Middle frontal gyrus (tissue), 1 donor: ENCODE results near the gene TAX1BP3.
"Not testable (repeated sequence)": the region's sequence is repeated elsewhere in the genome, so short reads cannot be mapped to it uniquely, and the experiment has no call there.

ENCODE experiments used
- DNase-seq: peaks from one replicate; pipeline ENCODE4 v3.0.0-alpha.2; 2015; ENCODE audit warnings: low spot score; ENCODE audit errors: extremely low spot score

TAX1BP3 gene, protein sequence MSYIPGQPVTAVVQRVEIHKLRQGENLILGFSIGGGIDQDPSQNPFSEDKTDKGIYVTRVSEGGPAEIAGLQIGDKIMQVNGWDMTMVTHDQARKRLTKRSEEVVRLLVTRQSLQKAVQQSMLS

GRCh38 chr17:3668279-3669084, at the start of gene TAX1BP3, which contains the start of gene EMC6:
TAX1BP3 (minus strand) TSS chr17:3668578; CDS start chr17:3668526, 52 bp downstream.
EMC6 (plus strand) TSS chr17:3668812; CDS start chr17:3669147, 335 bp downstream.
- DNase-seq = peak; percentile 95

DNA sequence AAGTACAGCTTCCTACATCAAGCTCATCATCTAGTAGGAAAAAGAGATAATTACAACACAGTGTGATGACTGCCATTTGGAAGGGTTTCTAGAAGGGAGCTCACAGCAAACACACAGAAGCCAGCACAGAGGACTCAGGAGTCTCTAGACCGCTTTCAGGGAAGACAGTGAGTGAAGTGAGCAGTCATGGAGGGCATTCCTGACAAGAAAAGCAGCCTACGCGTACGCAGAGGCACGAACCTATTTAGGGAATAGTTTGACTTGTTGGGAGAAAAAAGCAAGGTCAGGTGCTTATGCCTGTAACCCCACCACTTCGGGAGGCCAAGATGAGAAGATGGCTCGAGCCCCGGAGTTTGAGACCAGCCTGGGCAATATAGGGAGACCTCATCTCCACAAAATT, 46.9 kb upstream of the TAX1BP3 start:
- DNase-seq = no peak

DNA sequence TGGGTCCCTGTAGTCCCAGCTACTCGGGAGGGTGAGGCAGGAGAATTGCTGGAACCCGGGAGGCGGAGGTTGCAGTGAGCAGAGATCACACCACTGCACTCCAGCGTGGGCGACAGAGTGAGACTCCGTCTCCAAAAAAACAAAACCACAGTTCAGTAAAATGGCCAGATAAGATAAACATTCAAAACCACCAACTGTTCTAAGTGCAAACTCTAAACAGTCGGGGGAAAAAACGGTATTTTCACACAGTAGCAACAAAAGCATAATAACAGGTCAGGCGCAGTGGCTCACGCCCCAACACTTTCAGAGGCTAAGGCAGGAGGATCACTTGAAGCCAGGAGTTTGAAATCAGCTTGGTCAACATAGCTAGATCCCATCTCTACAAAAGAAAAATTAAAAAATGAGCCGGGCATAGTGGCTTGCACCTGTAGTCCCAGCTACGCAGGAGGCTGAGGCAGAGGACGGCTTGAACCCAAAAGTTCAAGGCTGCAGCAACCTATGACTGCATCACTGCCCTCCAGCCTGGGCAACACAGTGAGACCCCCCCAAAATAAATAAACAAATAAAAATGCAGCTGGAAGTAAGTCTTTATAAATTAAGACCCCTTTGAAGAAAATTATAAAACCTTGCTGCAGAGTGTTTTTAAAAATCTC, 44.6 kb upstream of the TAX1BP3 start:
- DNase-seq = no peak

DNA sequence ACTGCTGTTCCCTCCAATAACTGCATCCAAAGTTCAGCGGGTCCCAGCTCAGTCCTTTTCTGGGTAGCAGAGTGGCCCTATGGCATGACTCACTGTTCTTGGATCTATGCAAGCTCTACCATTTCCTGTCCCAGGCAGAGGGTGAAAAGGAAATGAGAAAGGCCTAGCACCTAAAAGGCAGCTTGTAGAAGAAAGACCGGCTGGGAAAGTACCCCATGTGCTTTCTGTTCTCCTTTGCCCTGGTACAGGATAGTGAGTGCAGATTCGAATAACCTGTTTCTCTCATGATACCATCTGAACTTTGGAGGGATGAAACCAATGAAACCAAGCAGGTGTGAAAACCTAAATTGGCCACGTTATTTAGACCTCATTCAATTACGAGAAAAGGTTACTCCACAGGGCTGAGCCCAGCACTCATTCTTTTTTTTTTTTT, 42.6 kb upstream of the TAX1BP3 start:
- DNase-seq = no peak

DNA sequence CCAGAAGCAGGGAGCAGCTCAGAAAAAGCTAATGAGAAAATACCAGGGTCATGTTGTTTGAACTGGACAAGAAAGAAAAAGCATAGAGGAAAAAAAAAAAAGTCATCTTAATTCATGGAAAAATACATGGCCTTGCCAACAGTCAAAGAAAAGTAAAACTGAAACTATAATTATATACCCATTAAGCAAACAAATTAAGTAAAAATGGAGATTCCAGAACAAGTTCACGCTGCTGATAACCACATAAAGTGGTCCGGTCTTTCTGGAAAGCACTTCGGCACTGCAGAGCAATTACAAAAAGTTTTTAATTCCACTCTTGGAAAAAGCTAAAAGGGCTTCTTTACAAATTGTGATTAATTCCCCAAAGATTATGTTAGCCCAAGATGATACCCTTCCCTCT, 40.0 kb upstream of the TAX1BP3 start:
- no peak for DNase-seq

DNA sequence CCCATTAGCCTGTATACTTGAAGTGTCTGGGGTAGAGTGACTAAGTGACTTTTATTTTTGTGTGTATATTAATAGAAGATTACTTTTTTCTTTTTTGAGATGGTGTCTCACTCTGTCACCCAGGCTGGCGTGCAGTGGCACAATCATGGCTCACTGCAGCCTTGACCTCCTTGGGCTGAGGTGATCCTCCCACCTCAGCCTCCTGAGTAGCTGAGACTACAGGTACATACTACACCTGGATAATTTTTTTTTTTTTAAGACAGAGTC, 37.3 kb upstream of the TAX1BP3 start:
- not testable (repeated sequence) for DNase-seq

DNA sequence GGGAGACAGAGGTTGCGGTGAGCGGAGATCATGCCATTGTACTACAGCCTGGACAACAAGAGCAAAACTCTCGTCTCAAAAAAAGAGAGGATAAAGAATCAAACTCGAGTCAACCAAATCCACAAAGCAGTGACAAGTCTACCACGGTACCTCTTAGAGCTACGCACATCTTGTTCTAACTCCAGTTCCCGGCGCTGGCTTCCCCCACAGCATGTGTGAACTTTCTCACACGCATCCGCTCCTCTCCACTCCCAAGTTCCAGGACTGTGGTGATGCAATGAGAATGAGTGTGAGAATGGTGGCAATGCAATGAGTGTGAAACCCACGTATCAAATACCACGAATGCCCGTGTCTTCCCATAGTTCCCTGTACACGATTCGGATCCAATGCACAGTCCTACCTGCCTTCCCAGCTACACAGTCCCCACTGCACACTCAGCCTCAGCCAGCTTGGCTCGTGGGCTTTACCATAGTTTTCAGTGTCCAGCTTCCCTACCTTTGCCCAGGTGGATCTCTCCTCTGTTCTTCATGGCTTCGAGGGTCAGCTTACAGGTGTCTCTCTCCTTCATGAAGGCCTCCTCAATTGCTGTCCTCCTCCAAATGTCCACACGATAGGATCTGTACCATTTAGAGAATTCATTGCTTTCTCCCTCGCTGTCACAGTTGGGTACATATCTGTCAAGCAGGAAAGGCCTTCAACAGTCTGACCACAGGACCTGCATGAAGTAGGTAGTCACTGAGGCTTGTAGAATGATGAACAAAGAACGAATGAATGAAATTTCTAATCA, 36.7 kb upstream of the TAX1BP3 start:
- no peak for DNase-seq

GRCh38 chr17:3702041-3702539, 33.7 kb upstream of the TAX1BP3 start:
- not testable (repeated sequence) for DNase-seq

- DNase-seq = no peak
Observed at GRCh38 chr17:3699951-3700350, 31.6 kb upstream of the TAX1BP3 start.

DNA sequence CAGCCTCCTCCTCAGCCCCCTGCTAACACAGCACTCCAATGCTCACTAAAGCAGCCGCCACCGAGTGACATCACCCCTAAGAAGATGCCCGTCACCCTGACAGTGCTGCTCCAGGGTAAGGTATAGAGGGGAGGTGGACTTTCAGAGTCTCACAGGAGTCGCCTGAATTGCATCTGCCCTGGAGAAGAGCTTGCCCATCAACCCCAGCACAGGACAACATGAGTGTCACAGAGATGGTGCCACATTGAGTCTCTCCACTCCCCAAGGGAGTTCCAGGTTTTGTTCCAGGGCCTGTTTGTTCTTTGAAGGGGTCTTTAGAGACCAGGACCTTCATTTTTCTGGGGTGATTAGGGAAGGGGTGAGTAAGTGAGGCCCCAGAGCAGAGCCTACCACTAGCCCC, 29.8 kb upstream of the TAX1BP3 start:
- no peak for DNase-seq

DNA sequence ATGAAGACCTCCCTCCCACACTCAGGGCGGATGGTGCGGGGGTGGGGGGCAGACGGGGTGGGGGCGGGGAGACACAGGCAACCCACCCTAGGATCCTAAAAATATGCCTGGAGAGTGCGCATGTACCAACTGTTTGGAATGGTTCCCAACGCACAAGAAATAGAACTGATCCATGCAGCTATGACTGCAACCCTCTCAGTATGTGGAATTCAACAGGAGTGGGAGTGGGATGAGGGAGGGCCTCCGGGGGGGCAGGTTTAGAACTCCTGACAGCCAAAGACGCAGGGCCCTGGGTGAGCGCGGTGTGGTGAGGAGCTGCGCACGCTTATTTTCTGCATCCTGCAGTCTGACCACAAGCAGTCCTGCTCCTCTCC, 28.7 kb upstream of the TAX1BP3 start:
- no peak for DNase-seq

DNA sequence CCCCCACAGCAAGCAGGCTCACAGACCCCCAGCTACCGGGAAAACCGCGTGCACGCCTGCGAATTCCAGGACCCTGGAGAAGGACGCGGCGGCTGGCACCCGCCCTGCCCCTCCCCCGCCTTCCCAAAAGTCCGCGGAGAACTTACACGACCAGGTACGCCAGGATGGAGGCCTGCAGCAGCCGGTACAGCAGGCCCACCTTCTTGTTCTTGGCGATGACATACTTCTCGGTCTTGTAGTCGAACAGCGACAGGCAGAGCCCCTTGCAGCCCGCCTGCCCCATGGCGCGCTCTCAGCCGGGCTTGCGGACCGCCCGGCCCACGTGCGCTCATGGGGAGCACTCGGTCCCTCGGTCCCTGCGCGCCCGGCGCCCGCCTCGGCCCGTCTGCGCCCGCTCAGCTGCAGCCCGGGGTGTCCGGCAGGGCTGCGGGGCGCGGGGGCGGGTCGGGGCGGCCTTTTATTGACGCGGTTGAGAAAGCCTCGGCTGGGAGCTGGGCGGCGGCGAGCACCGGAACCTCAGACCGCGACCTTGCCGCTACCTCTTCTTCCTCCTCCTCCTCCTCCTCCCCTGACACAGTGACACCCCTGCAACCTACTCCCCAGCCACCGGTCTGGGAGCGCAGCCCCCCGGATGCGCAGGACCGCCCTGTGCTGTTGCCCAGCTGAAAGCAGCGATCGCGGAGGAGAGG, 27.5 kb upstream of the TAX1BP3 start, which contains the start of gene P2RX5:
Gene P2RX5 (minus strand): TSS at position 433 of the 689 bp plus-strand sequence. CDS start 150 bp downstream, at position 283.
- no peak for DNase-seq

DNA sequence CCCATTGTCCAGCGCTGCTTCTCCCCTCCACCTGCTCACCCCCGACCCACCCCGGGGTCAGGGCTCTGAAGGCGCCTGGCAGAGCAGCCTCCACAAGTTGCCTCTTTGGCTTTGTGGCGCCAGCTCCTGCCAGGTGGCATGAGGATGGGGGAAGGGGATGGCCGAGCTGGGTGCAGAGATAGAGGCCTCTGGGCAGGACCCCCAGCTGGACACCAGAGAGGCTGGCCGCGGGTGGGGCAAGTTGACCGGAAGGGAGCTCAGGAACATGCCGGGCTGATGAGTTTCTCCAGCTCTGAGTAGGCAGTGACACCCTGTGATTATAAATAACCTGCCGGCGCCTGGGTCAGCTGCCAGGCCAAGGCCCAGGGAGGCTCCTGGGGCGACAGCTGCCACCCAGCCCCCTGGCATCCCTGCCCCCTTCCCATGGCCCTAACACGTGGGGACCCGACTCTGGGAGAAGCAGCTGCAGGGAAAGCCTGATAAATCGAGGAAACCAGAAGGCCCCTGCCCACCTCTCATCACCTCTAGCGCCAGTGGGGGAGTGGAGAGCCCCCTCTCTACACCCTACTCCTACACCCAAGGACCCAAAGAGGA, 26.8 kb upstream of the TAX1BP3 start:
- no peak for DNase-seq

- DNase-seq = no peak
Observed at GRCh38 chr17:3693829-3694231, 25.5 kb upstream of the TAX1BP3 start.

- no peak for DNase-seq
Observed at GRCh38 chr17:3693141-3693540, 24.8 kb upstream of the TAX1BP3 start.

DNA sequence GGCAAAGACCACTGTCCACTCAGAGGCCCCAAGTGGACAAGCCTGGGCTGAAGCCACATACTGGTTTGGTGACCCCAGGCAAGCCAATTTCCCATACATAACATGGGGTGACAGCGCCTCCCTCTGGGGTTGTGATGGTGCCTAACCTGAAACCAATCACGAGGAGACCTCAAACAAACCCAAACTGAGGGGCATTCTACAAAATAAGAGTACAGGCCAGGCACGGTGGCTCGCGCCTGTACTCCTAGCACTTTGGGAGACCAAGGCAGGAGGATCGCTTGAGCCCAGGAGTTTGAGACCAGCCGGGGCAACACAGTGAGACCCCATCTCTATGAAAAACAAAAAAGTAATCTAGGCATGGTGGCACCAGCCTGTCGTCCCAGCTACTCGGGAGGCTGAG, 24.0 kb upstream of the TAX1BP3 start:
- DNase-seq = no peak

DNA sequence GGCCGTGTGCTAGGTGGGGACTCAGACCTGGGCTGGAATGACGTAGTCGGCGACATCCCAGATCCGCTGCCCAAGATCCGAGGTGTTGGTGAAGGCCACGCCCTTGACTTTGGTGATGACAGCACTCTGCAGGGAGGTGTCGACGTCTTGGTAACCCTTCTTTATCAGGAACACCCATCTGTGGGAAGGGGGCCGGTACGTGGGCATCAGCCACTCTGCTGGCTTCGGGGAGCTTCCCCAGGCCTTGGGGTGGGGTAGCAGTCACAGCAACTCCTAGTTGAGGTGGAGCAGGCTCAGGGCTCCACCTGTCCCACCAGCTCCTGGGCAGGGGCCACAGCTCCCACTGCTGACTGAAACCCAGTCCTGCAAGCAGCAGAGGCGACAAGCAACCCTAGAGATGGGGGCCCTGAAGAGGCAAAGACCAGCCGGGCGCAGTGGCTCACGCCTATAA, 23.3 kb upstream of the TAX1BP3 start:
- no peak for DNase-seq

GRCh38 chr17:3690094-3690715, 21.8 kb upstream of the TAX1BP3 start:
- no peak for DNase-seq

DNA sequence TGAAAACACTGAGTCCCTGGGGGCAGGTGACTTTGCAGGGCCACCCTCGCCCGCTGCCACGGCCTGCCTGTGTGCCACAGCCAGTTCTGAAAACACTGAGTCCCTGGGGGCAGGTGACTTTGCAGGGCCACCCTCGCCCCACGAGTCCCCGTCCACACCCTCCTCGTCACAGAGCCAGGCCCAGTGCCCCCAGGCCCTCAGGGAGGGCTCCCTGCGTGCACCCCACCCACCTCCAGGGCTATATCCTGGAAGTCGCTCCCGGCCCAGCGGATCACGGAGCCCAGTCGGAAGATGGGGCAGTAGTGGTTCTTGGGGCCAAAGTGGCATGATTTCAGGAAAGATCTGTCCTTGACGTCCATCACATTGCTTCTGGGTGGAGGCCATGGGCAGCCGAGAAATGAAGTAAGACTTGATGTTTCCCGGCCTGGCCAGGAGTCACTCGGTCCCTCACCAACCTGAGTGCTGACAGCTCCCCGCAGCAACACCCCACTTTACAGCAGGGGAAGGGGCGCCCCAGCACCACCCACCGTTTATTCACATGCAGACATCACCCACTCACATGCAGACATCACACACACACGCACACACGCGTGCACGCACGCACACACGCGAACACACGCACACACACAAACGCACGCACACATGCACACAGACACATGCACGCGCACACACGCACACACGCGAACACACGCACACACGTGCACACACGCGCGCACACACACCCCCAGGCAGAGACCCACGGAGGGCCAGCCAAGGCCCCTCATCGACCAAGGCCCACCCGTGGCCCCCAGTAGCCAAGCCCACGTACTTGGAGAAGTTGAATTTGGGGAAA, 21.1 kb upstream of the TAX1BP3 start:
- DNase-seq = no peak
